ENCODE measurements around the gene INTS2.
"Not testable (repeated sequence)": the region's sequence is repeated elsewhere in the genome, so short reads cannot be mapped to it uniquely, and the experiment has no call there.

Gene INTS2

GRCh38 chr17:61847659-61848058 lies 80.1 kb downstream of the INTS2 start:
- DNase-seq (ENCODE audit: low spot score) = no peak

DNA sequence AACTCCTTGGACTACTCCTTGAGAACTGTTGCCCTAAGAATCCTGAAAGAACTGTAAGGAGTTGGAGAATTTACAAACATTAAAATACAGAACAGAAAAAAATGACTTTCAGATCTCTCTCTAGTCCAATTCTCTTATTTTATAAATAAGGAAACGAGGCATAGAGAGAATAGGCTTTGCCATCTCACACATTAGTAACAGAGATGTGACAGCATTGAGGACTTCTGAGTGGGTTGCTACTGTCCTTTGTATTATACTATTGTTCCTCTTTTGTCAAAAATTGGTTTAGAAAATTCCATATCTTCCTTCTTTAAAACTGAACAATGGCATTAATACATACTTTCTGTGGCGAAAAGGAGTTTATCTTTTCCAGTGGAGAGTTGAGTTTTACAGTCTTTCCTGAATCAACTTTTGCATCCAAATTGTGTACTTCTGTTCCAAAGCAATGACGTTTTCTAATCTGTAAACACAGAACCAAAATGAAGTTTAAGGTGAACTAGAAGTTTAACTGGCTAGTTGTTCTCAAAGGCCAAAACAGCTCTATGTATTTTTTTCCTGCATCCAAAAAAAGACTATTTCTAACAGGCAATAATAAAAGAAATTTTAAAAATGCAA lies 80.9 kb downstream of the INTS2 start:
- DNase-seq (ENCODE audit: low spot score) = no peak

DNA sequence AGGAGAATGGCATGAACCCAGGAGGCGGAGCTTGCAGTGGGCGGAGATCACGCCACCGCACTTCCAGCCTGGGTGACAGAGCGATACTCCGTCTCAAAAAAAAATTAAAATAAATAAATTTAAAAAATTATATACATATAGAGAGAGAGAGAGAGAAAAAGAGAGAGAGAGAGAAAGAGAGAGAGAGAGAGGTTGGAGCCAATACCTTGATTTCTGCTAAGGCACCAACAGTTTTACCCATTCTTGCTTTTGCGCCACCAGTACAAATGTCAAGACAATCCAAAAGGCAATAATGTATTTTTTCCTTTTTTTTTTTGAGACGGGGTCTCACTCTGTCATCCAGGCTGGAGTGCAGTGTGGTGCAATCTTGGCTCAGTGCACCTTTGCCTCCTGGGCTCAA lies 81.7 kb downstream of the INTS2 start:
- no peak for DNase-seq (ENCODE audit: low spot score)

GRCh38 chr17:61843435-61843834 lies 84.3 kb downstream of the INTS2 start:
- no peak for DNase-seq (ENCODE audit: low spot score)

DNA sequence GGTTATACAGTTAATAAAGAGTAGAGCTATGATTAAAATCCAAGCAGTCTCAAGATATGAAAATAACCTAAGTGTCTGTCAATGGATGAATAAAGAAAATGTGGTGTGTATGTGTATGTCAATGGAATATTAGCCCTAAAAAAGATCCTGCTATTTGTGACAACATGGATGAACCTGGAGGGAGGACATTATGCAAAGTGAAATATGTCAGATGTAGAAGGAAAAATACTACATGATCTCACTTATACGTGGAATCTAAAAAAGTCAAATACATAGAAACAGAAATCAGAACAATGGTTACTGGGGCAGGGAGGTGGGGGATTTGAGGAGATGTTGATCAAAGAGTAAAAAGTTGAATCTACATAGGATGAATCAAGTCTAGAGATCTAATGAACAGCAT lies 84.9 kb downstream of the INTS2 start:
- DNase-seq (ENCODE audit: low spot score) = no peak

DNA sequence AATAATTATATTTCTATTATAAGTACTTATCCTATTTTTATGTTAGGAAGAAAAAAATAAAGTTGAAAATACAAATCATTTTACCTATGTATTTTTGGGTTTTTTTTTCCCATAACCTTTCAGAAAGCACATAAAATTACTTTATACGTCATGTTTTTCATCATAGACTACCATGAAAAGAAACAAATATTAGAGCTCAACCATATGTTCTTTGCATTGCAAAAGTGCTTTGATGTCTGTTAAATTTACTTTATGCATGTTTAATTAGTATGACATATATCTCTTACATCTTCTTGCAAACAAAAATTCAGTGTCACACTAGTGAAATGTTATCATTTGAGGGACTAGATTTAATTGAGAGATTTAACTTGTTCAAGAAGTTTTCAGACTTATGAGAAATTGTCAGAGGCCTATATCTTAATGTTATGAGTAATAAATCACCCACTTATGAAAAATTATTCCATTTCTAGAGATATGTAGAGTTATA lies 88.4 kb downstream of the INTS2 start:
- DNase-seq (ENCODE audit: low spot score) = no peak

GRCh38 chr17:61837175-61838051 lies 90.4 kb downstream of the INTS2 start:
- no peak for DNase-seq (ENCODE audit: low spot score)

GRCh38 chr17:61836266-61837174 lies 91.3 kb downstream of the INTS2 start:
- DNase-seq (ENCODE audit: low spot score) = no peak

GRCh38 chr17:61835606-61836005 lies 92.2 kb downstream of the INTS2 start:
- DNase-seq (ENCODE audit: low spot score) = no peak

GRCh38 chr17:61834610-61835009 lies 93.2 kb downstream of the INTS2 start:
- DNase-seq (ENCODE audit: low spot score) = no peak

DNA sequence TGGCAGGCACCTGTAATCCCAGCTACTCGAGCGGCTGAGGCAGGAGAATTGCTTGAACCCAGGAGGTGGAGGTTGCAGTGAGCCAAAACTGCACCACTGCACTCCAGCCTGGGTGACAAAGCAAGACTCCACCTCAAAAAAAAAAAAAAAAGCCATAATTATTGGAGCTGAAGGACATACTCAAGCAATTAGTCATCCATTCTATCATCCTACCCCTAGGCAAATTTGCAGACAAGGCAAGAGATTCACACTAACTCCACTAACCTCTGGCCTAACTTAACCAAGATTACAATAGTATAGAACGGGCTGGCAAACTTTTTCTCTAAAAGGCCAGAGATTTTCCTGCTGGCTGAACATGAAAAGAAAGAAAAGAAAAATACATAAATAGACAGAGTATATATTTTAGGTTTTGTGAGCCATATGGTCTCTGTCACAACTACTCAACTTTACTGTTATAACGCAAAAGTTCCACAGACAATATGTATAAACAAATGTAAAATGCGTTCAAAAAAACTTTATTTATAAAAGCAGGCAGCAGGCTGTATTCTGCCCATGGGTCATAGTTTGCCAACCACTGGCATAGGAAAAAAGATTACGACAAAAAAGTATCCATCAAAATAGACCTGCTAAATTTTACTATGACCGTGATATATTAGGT lies 94.1 kb downstream of the INTS2 start:
- no peak for DNase-seq (ENCODE audit: low spot score)

- DNase-seq (ENCODE audit: low spot score) = no peak
These were observed 95.3 kb downstream of the INTS2 start for GRCh38 chr17:61832463-61832862.

DNA sequence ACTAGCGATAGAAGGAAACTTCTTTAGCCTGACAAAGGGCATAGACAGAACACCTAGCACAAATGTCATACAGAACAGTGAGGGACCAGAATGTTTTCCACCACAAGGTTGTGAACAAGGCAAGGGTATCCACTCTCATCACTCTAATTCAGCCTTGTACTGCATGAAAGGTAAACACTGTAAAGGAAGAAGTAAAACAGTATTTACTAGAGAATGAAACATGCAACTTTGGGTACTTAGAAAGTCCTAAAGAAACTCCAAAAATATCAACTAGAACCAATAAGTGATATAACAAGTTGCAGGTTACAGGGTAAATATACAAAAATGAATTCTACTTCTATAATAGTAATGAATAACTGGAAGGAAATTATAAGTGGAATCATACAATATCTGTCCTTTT lies 96.7 kb downstream of the INTS2 start:
- no peak for DNase-seq (ENCODE audit: low spot score)

- no peak for DNase-seq (ENCODE audit: low spot score)
These were observed 99.1 kb downstream of the INTS2 start for GRCh38 chr17:61828694-61829093.

DNA sequence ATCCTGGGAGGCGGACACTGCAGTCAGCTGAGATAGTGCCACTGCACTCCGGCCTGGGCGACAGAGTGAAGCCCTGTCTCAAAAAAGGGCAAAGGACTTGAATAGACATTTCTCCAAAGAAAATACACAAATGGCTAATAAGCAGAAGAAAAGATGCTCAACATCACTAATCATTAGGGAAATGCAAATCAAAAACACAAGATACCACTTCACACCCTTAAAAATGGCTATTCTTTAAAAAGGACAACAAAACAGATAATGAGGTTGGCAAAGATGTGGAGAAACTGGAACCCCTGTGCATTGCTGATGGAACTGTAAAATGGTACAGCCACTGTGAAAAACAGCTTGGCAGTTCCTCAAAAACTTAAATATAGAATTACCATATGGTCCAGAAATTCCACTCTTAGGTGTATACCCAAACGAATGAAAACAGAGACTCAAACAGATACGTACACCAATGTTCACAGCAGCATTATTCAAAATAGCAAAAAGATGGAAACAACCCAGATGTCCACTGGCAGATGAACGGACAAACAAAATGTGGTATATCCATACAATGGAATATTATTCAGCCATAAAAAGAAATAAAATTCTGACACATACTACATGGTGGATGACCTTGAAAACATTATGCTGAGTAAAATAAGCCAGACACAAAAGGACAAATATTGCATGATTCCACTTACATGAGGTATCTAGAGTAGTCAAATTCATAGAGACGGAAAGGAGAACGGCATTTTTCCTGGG lies 100.0 kb downstream of the INTS2 start:
- no peak for DNase-seq (ENCODE audit: low spot score)

- DNase-seq (ENCODE audit: low spot score) = not testable (repeated sequence)
These were observed 100.9 kb downstream of the INTS2 start for GRCh38 chr17:61826866-61827265.

DNA sequence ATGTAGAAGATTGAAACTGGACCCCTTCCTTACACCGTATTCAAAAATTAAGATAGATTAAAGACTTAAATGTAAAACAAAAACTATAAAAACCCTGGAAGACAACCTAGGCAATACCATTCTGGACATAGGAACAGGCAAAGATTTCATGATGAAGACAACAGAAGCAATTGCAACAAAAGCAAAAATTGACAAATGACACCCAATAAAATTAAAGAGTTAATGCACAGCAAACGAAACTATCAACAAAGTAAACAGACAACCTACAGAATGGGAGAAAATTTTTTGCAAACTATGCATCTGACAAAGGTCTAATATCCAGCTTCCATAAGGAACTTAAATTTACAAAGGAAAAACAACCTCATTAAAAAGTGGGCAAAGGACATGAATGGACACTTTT lies 101.6 kb downstream of the INTS2 start:
- not testable (repeated sequence) for DNase-seq (ENCODE audit: low spot score)

- DNase-seq (ENCODE audit: low spot score) = no peak
These were observed 102.2 kb downstream of the INTS2 start for GRCh38 chr17:61825448-61826137.

DNA sequence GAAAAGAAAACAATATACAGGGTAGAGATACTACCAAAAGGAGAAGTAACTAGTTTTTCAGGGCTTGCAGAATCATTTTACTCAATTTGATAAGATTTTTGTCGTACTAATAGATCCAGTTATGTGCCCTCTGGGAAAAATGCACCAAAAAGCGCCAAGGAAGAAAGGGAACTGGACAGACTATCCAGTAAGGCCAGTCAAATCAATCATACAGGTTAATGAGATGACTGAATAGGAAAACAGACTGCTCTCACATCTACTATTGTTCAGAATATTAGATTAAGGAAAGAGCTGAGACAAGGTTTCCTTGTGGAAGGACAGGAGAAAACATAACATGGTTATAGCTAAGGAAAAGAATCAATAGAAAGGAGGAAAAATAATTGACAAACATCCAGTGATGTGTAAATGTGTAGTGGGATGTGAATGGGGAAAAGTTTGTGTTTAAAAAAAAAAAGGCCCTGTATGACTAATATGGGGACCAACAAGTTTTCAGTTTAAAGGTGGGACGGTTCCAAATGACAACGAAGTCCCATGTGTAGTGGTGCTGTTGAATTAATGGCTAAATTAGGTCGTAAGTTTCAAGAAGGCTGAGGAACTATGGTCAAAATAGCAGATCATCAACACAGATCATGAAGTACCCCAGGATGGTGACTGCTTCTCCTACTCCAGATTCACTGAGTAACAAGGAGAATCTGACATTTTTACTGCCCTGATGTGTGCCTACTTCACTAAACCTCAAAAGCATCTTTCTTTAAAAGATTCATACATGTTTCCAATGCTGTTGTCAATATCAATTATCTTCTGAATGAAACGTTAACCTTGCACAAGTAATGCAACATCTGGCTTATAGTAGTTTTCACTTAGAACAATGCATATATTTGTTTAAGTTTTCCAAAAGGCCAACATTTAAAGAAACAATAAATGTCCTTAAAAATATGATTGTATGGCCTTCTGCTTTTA lies 105.2 kb downstream of the INTS2 start:
- no peak for DNase-seq (ENCODE audit: low spot score)
